Esophagus muscularis mucosa (tissue), 4 donors: ENCODE data around the gene SYNJ1.

Source experiments
- CTCF ChIP-seq, 3 experiments: fragments of 200-600 bp in 2 of 3; fragments of 450-650 bp in 1 of 3; sonication (generic) in 2 of 3; IDR thresholded peaks; one replicate each; pipeline ENCODE4 v1.5.1; 2017 to 2019; ENCODE audit warnings: antibody characterized with exemption in 3 of 3, mild to moderate bottlenecking in 2 of 3, moderate library complexity in 1 of 3
- EP300 ChIP-seq: sonication (generic); formaldehyde crosslinking; IDR thresholded peaks from one replicate; pipeline ENCODE4 v1.6.1; 2017; ENCODE audit warnings: antibody characterized with exemption
- POLR2AphosphoS5 ChIP-seq, 2 donors: sonication (generic); formaldehyde crosslinking; IDR thresholded peaks; one replicate each; pipeline ENCODE4 v1.6.1; 2017; ENCODE audit warnings: antibody characterized with exemption in 2 of 2

DNA sequence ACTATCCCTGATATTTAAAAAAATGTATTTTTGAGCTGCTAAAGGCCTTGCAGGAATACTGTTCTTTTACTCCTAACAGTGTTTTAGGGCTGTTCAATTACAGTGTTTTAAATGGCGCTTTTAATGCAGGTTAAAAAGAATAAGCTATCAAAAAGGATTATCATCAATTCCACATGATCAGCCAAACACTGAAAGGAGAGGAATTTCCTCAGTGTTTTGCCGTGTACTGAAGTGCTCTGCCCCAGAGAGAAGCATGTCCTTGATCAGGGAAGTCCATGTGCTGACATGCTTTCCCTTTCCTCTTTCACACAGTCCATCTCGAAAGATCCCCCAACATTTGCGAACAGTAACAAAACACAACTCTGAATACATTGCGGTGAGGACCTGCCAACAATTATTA lies 119.0 kb downstream of the SYNJ1 start:
- TF ChIP-seq CTCF (IDR thresholded peaks at IDR 0.05) (no peak), POLR2AphosphoS5 (IDR thresholded peaks at IDR 0.05) (no peak), EP300 (no peak)
